GM19328 (cell line): ENCODE measurements around the gene IL4R.
"Not testable (repeated sequence)": the region's sequence is repeated elsewhere in the genome, so short reads cannot be mapped to it uniquely, and the experiment has no call there.

ENCODE experiments used
- ATAC-seq: cut with Tn5 transposase; IDR thresholded peaks from one replicate; pipeline ENCODE4 v1.9.1; 2021; ENCODE audit warnings: mild to moderate bottlenecking, moderate library complexity; ENCODE audit not compliant: unreplicated experiment

Gene IL4R

DNA sequence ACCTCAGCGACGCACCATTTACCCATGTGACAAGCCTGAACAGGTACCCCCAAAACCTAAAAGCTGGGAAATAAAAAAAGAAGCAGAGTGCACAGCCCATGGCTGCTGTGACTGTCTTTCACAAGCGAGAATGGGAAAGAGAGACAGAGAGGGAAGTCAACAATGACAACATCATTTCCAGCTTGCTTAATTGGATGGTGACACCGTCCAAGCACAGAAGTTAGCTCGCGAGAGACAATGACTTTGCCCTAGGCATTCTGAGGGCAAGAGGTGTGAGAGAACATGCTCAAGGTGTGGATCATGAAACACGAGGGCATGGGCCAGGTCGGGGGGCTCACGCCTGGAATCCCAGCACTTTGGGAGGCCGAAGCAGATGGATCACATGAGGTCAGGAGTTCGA lies 25.9 kb upstream of the IL4R start:
- ATAC-seq, result no peak

- ATAC-seq, result not testable (repeated sequence)
Measured at GRCh38 chr16:27288313-27288712, 25.5 kb upstream of the IL4R start.

GRCh38 chr16:27289669-27290068 lies 24.1 kb upstream of the IL4R start:
- no peak for ATAC-seq

DNA sequence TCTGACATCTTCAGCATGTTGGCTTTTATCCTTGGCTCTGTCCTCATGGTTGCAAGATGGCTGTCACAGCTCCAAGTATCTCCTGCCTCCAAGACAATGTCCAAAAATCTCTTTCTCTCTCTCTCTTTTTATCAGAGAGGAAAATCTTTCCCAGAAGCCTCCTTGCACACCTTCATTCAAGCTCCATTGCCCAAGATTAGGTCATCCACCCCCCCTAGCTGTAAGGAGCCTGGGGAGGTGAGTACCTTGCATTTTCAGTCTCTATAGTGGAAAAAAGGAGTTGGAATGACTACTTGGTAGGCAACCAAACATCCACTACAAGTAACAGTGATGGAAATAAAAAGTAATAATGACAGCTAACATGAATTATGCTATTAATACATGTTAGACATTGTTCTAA lies 23.2 kb upstream of the IL4R start:
- no peak for ATAC-seq

DNA sequence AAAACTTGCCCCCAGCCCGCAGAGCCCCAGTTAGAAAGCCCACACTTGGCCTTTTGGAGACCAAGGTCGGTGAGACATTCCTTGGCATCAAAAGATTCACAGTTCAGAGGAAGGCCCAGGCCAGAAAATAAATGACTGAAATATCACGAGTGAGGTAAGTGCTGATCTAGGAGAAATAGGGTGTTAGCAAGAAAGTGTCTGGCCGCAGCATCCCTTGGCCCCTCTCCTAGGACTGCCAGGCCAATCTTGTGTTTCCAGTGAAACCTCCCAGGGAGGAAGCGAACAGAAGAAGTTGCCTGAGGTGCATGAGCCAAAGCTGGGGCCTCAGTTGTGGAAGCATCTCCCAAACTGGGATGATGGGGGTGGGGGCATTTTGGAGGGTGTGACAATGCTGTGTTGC lies 22.7 kb upstream of the IL4R start:
- ATAC-seq, result no peak

GRCh38 chr16:27291722-27292240 lies 22.0 kb upstream of the IL4R start:
- ATAC-seq, result no peak

- ATAC-seq, result no peak
Measured at GRCh38 chr16:27293343-27293742, 20.4 kb upstream of the IL4R start.

DNA sequence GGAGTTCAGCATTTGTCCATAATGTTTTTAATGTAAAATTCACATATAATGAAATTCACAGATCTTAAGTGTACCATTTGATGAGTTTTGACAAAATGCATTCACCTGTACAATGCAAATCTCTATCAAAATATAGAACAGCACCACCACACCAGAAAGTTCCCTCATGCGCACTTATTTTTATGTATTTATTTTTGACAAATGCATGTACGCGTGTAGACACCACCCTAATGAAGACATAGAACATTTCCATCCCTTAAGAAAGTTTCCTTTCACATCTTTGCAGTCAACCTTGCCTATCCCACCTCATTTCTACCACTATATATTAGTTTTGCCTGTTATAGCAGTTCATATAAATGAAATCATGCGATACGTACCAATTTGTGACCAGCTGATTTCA lies 15.6 kb upstream of the IL4R start:
- ATAC-seq, result no peak

- ATAC-seq, result no peak
Measured at GRCh38 chr16:27301236-27301861, 12.4 kb upstream of the IL4R start.

DNA sequence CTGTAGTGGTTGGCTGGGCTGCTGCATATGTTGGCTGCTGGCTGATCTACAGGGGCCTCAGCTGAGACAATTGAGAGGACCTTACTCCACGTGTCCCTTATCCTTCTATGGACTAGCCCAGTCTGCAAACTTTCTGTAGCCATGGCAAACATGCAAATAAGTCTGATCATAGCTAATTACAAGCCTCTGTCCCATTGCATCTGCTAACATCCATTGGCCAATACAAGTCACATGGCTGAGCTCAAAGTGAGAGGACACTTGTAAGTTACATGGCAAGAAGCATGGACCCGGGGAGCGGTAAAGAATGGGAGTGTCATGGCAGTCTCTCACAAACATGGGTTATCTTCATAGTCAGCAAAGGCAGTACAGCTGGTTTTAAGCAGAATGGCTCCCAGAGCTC lies 11.6 kb upstream of the IL4R start:
- ATAC-seq, result no peak

DNA sequence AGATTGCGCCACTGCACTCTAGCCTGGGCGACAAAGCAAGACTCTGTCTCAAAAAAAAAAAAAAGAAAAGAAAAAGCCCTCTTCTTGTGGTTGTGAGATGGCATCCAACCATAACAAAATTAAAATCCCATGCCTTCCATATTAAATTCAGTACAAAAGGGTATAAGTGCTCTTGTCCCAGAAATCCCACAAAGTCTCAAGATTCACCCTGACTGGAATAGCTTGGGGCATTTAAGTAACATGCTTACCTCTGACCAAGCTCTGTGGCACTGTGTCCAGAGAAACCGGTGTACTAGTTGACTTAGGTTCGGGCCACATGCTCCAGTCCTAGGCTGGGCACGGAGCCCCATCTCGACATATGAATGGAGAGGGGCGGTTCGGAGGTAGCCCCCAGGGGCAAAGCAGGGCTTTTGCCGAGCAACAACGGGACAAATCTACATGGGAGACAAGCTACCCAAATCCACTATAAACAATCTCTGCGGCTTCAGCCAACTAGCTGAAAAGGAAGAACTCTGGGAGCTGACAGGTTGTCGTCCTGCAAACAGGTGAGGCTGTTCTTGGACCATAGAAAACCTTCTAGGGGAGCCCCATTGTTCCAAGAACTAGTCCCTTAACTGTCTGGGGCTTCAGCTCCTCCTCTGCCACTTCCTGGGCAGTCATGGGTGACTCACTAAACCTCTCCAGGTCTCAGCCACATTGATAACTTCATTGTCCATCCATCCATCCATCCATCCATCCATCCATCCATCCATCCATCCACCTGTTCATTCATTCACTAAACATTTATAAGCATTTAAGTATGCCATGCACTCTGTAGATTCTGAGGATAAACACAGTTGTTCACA lies 10.3 kb upstream of the IL4R start:
- ATAC-seq, result no peak

- no peak for ATAC-seq
Measured at GRCh38 chr16:27304102-27304501, 9.7 kb upstream of the IL4R start.

DNA sequence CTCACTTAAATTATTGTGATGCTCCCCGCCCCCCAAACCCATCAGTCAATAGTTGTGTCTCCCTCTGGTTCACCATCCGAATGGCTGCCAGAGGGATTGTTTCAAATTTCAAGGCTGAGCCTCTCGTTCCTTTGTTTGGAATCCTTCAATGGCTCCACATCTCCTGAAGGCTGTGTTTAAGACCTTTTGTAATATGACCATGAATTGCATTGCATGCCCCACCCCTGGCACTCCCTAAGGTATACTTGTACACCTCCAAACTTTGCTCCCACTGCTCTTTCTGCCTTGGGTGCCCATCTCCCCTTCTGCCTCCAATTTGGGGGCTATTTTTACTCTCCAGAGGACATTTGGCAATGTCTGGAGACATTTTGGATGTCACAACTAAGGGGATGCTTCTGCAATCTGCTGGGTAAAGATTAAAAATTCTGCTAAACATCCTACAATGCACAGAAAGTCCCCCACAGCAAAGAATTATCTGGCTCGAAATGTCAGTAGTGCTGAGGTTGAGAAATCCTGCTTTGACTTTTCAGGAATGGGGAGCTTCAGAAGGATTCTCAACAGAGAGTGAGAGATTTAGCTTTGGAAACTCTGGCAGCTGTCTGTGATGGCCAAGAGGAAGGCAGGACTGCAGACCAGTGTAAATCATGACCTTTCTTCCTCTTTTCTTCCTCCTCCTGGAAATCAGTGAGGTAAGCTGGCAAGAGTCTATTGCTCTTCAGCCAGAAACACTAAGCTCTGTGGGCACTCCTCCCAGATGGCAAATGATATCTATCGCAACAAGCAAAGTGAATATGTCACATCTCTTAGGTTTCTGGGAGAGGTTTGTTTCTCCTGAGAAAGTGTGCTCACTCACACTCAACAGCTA lies 8.7 kb upstream of the IL4R start:
- ATAC-seq, result no peak

DNA sequence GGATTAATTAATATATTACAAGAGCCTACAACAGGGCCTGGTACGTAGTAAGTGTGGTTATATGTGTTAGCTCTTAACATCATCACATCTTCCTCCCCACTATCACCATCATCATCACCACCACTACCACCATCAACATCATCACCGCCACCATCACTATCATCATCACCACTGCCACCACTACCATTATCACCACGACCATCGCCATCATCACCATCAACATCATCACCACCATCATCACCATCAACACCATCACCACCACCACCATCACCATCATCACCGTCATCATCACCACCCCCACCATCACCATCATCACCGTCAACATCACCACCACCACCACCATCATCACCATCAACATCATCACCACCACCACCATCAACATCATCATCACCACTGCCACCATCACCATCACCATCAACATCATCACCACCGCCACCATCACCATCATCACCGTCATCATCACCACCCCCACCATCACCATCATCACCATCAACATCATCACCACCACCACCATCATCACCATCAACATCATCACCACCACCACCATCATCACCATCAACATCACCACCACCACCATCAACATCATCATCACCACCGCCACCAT lies 7.8 kb upstream of the IL4R start:
- no peak for ATAC-seq

DNA sequence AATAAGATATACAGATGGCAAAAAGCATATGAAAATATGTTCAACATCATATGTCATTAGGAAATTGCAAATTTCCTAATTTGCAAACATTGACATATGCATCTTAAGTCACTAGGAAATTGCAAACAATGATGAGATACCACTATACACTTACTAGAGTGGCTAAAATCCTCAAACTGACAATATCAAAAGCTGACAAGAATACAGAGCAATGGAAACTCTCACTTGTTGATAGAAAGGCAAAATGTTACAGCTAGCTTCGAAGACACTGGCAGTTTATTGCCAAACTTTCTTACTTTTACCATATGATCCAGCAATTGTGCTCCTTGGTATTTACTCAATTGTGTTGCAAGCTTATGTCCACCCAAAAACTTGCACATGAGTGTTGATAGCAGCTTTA lies 5.0 kb upstream of the IL4R start:
- no peak for ATAC-seq

DNA sequence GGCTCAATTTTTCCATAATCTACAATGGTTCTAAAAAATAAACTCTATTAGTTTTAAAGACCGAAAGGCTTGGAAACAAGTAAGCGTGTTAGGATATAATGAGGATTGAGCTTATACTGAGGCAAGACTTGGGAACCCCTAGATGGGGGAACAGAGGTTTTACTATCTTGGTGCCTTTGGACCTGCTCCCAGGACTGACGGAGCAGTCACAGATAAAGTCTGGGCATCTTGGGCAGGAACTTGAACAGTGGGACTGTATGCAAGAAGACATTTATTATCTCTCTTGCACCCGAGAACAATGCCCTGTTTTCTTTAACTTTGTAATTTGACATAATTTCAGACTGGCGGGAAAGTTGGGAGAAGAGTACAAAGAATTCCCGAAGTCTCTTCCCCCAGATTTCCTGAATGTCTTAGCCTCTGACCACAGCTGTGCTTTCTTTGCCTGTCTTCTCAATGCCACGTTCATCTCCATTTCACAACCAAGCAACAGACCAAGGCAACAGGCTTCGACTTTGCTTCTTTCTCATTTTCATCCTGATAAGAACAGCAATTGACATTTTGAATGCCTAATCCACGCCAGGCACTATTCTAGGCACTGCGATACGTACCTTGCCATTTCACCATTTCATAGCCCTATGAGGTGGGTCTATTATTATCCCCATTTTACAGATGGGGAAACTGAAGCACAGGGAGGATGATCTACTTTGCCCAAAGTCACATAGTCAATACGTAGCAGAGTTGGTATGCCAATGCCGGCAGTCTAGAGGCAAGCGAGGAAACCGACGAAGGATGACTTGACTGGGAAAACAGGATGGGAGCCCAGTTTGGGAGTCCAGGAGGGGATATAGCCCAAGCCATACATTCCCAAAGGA lies 3.0 kb upstream of the IL4R start:
- no peak for ATAC-seq

DNA sequence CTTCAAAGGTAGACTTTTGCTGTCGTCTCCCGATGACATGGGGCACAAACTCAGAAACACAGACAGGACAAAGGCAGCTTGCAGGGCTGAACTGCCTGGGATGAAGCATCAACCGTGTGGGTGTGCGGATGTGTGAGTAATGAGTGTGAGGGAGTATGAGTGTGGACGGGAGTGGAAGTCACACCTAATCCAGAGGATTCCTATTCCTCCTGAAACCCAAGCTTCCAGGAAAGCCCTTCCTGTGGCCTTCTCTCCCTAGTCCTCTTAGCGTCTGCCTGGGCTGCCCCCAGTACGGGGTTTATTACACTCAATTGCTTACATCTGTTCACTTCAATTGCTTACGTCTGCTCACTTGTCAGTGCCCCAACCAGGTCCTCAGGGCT lies 2.3 kb upstream of the IL4R start:
- no peak for ATAC-seq

DNA sequence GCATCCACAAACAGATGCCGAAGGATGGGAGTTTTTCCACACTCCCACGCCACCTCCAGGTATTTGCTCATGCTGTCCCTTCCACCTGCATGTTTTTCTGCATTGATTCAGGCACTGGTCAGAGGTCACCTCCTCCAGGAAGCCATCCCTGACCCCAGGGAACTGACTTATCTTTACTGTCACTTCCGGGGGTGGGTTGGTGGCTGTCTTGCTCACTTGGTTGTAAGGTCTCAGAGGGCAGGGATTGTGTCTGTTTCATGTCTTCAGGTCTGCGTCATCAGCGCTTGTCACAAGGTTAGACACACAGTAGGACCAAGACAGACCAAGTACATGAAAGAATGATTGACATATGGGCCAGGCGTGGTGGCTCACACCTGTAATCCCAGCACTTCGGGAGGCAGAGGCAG lies 1.9 kb upstream of the IL4R start:
- no peak for ATAC-seq

- ATAC-seq, result no peak
Measured at GRCh38 chr16:27312580-27313421, 973 bp upstream of the IL4R start.
